ENCODE measurements around the gene C9orf50. TPM values are rescaled to one million over a fixed set of nuclear protein-coding genes. Genes with fewer than 3 reads are reported as not detected.

The C9orf50 gene
- total and polyA plus RNA-seq, 4 donors, result 0.30 to 4.8 (median 0.62) TPM; not detected in 1

DNA sequence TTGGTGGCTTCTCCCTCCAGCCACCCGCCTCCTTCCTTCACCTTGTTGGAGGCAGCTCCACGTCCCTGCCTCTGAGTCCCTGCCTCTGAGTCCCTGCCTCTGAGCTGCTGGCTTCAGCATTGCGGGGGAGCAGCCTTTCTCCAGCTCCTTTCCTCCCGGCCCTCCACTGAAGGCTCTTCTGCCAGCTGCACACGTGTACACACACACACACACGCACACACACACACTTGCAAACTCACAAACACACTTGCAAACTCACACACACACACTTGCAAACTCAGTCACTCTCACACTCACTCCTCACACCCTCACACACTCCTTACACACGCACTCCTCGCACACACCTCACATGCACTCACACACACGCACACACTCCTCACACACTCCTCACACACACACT lies 45.1 kb downstream of the C9orf50 start:
- Histone ChIP-seq H3K27me3 (ENCODE audit: control insufficient read depth in 1 of 2, insufficient read depth in 2 of 2, low read length in 1 of 2) (no peaks in the 10 kb centered on the region), H3K4me3 (ENCODE audit: low read length in 2 of 2) (no peak overlapping the region), H3K9me3 (ENCODE audit: control insufficient read depth, low read length) (no peaks in the 10 kb centered on the region), H3K36me3 (ENCODE audit: control insufficient read depth in 1 of 2, insufficient read depth in 2 of 2, low read length in 1 of 2) (no peaks in the 10 kb centered on the region), H3K27ac (ENCODE audit: low read depth in 1 of 2, low read length in 2 of 2) (no peak overlapping the region), H3K4me1 (ENCODE audit: control insufficient read depth in 1 of 2, insufficient read depth in 2 of 2, low read length in 2 of 2) (no peaks in the 10 kb centered on the region)
- intact Hi-C loops (cut with DNase I), result no loop called here
- DNase-seq, result no peak
- 60 to 64% methylated on average over 9 of the region's 9 CpGs for WGBS, 2 donors
- ATAC-seq (ENCODE audit: low FRiP score), result no peak

DNA sequence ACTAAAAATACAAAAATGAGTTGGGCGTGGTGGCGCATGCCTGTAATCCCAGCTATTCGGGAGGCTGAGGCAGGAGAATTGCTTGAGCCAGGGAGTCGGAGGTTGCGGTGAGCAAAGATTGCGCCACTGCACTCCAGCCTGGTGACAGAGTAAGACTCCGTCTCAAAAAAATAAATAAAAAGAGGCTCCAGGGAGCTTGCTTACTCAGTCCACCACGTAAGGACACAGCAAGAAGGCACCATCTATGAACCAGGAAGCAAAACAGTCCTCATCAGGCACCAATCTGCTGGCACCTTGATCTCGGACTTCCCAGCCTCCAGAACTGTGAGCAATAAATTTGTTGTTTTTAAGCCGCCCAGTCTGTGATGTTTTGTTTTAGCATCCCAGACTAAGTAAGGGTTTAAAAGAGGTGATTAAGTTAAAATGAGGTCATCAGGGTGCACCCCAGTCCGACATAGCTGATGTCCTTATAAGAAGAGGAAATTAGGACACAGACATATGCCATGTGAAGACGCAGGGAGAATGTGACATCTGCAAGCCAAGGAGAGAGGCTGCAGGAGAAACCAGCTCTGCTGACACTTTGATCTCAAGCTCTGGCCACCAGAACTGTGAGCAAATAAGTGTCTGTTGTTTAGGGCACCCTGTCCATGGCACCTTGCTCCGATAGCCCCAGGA lies 45.9 kb downstream of the C9orf50 start:
- ATAC-seq (ENCODE audit: low FRiP score), result no peak
- 74% methylated on average over 13 of the region's 13 CpGs for WGBS, 2 donors
- no peaks in the 10 kb centered on the region for H3K4me1 ChIP-seq (ENCODE audit: control insufficient read depth in 1 of 2, insufficient read depth in 2 of 2, low read length in 2 of 2)
- no peaks in the 10 kb centered on the region for H3K36me3 ChIP-seq (ENCODE audit: control insufficient read depth in 1 of 2, insufficient read depth in 2 of 2, low read length in 1 of 2)
- H3K27me3 ChIP-seq (ENCODE audit: control insufficient read depth in 1 of 2, insufficient read depth in 2 of 2, low read length in 1 of 2), result no peaks in the 10 kb centered on the region
- no peak overlapping the region for H3K27ac ChIP-seq (ENCODE audit: low read depth in 1 of 2, low read length in 2 of 2)
- DNase-seq, result no peak
- no peak overlapping the region for H3K4me3 ChIP-seq (ENCODE audit: low read length in 2 of 2)
- H3K9me3 ChIP-seq (ENCODE audit: control insufficient read depth, low read length), result no peaks in the 10 kb centered on the region
- intact Hi-C loops (cut with DNase I), result no loop called here

DNA sequence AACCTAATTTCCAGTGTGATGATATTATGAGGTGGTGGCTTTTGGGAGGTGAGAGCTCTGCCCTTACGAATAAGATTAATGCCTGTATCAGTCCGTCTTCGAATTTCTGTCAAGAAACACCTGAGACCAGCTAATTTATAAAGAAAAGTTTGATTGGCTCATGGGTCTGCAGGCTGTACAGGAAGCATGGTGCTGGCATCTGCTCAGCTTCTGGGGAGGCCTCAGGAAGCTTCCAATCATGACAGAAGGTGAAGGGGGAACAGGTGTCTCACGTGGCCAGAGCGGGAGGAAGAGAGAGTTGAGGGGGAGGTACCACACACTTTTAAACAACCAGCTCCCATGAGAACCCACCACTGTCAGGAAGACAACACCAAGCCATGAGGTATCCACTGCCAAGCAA lies 46.9 kb downstream of the C9orf50 start:
- Histone ChIP-seq H3K4me1 (ENCODE audit: control insufficient read depth in 1 of 2, insufficient read depth in 2 of 2, low read length in 2 of 2) (no peaks in the 10 kb centered on the region), H3K9me3 (ENCODE audit: control insufficient read depth, low read length) (no peaks in the 10 kb centered on the region), H3K27ac (ENCODE audit: low read depth in 1 of 2, low read length in 2 of 2) (no peak overlapping the region), H3K4me3 (ENCODE audit: low read length in 2 of 2) (no peak overlapping the region), H3K36me3 (ENCODE audit: control insufficient read depth in 1 of 2, insufficient read depth in 2 of 2, low read length in 1 of 2) (no peaks in the 10 kb centered on the region), H3K27me3 (ENCODE audit: control insufficient read depth in 1 of 2, insufficient read depth in 2 of 2, low read length in 1 of 2) (no peaks in the 10 kb centered on the region)
- intact Hi-C loops (cut with DNase I), result no loop called here
- DNase-seq, result no peak
- WGBS, 2 donors, result 97 to 99% methylated on average over 5 of the region's 5 CpGs
- ATAC-seq (ENCODE audit: low FRiP score), result no peak

DNA sequence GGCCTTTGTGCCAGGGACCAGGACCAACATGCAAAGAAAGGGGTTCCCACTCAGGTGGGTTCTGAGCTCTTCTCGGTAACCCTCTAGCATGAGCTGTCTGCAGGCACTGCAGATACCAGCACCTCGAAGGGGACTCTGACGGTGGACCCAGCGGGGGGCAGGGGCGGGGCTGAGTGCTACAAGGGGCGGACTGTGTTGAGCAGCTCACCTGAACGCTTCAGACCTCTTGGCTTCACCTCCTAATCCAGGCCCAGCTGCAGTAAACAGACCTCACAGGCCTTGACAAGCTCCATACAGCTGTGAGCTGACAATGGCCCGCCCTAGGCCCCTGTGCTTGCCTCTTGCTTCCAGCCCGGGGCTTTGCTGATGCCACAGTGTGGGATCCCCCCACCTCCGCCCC lies 48.4 kb downstream of the C9orf50 start:
- Histone ChIP-seq H3K4me1 (ENCODE audit: control insufficient read depth in 1 of 2, insufficient read depth in 2 of 2, low read length in 2 of 2) (no peaks in the 10 kb centered on the region), H3K4me3 (ENCODE audit: low read length in 2 of 2) (no peak overlapping the region), H3K9me3 (ENCODE audit: control insufficient read depth, low read length) (no peaks in the 10 kb centered on the region), H3K27me3 (ENCODE audit: control insufficient read depth in 1 of 2, insufficient read depth in 2 of 2, low read length in 1 of 2) (no peaks in the 10 kb centered on the region), H3K36me3 (ENCODE audit: control insufficient read depth in 1 of 2, insufficient read depth in 2 of 2, low read length in 1 of 2) (no peaks in the 10 kb centered on the region), H3K27ac (ENCODE audit: low read depth in 1 of 2, low read length in 2 of 2) (no peak overlapping the region)
- ATAC-seq (ENCODE audit: low FRiP score) (no peak), DNase-seq (no peak)
- 97% methylated on average over 9 to 10 of the region's 10 CpGs for WGBS, 2 donors
- intact Hi-C loops (cut with DNase I), result no loop called here

DNA sequence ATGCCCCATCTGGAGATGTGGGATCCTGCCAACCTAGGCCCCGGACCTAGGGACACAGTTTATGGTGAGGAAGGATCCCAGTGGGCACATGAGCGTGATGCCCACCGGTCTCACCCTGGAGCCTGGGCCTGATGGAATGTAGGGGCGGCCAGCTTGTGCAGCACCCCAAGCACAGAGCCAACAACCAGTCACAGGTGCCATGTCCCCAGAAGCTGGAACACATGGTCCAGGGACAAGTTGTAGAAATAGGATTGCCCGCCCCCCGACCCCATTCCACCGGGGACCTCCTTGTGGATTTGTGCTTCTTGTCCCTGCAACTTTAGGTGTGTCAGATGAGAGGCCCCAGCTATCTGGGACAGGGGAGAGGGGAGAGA lies 48.9 kb downstream of the C9orf50 start:
- H3K36me3 ChIP-seq (ENCODE audit: control insufficient read depth in 1 of 2, insufficient read depth in 2 of 2, low read length in 1 of 2), result no peaks in the 10 kb centered on the region
- no peak for DNase-seq
- no peak overlapping the region for H3K27ac ChIP-seq (ENCODE audit: low read depth in 1 of 2, low read length in 2 of 2)
- H3K4me1 ChIP-seq (ENCODE audit: control insufficient read depth in 1 of 2, insufficient read depth in 2 of 2, low read length in 2 of 2), result no peaks in the 10 kb centered on the region
- 97 to 99% methylated on average over 7 of the region's 7 CpGs for WGBS, 2 donors
- no peak for ATAC-seq (ENCODE audit: low FRiP score)
- H3K27me3 ChIP-seq (ENCODE audit: control insufficient read depth in 1 of 2, insufficient read depth in 2 of 2, low read length in 1 of 2), result no peaks in the 10 kb centered on the region
- H3K9me3 ChIP-seq (ENCODE audit: control insufficient read depth, low read length), result no peaks in the 10 kb centered on the region
- H3K4me3 ChIP-seq (ENCODE audit: low read length in 2 of 2), result no peak overlapping the region
- intact Hi-C loops (cut with DNase I), result no loop called here

DNA sequence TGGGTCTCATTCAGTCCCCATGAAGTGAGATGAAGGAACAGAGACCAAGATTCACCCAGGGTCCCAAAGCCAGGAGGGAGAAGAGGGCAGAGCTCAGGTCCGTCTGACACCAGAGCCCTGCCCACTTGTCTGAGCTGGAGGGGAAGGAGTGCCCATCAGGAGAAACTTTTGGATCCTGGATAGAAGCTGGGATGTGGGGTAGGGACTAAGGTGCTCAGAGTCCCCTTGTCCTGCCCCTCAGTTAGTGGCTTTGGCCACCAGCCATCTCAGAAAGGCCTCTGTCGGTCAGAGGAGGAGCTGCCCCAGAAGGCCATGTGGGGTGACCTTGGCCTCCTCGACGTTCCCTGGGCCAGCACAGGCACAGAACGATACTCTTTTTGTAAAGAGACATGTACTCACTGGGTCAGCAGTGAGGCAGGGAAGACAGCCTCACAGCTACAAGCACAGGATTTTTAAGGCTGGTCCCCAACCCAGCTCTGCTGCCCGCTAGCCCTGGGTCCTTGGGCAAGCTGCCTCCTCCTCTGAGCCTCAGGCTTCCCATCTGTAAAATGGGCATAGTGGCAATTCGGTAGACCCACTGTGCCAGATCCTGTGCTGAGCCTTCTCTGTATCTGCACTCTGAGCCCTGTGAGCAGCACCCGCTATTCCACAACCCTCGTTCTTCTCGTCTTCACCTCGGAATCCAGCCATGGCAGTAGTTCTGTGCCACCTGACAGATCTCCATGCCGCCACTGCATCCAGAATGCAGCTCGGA lies 49.4 kb downstream of the C9orf50 start:
- Histone ChIP-seq H3K4me3 (ENCODE audit: low read length in 2 of 2) (no peak overlapping the region), H3K9me3 (ENCODE audit: control insufficient read depth, low read length) (no peaks in the 10 kb centered on the region), H3K27ac (ENCODE audit: low read depth in 1 of 2, low read length in 2 of 2) (peak overlapping the region; percentile 45 to 58), H3K4me1 (ENCODE audit: control insufficient read depth in 1 of 2, insufficient read depth in 2 of 2, low read length in 2 of 2) (no peaks in the 10 kb centered on the region), H3K36me3 (ENCODE audit: control insufficient read depth in 1 of 2, insufficient read depth in 2 of 2, low read length in 1 of 2) (no peaks in the 10 kb centered on the region), H3K27me3 (ENCODE audit: control insufficient read depth in 1 of 2, insufficient read depth in 2 of 2, low read length in 1 of 2) (no peaks in the 10 kb centered on the region)
- ATAC-seq (ENCODE audit: low FRiP score) (no peak), DNase-seq (no peak)
- intact Hi-C loops (cut with DNase I), result loop anchor here in 1 of 2 donors (2.0 kb wide), 1 partner anchor 75 kb away; no protein-coding TSS in a partner anchor
- 66 to 69% methylated on average over 13 of the region's 13 CpGs for WGBS, 2 donors

DNA sequence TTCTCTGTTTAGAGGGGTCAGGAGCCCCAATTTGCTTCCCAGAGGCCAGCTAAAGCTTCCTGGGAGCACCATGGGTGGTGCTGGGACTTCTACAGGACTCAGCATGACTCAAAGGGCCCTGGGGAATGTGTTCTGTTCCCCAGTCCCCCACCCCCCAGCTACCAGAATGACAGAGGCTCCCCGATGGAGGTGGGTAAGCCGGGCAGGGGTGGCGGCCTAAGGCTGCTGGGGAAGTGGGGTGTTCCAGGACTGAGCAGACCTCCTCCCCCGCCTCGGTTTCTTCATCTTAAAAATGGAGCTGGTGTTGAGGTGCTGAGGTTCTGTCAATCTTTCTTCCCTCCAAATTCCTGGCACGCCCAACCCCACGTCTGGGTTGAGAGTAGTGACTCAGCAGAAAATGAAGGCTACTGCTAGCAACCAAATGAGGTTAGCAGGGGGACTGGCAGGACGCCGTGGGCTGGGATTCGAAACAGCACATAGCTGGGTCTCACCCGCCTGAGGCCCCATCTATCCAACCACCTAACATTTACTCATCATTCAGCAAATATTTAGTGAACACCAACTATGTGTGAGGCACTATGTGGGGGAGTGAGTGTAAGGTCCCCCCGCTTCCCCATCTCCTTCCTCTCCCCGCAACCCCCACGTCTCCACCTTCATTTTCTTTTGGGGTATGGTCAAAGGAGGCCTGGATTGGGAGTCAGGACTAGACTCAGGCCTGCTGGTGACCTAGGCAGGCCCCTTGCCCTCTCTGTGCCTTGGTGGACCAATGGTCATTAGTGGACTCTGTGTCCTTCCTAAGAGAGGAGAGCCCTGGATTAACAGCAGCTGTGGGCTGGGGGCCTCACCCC lies 50.2 kb downstream of the C9orf50 start:
- Histone ChIP-seq H3K27me3 (ENCODE audit: control insufficient read depth in 1 of 2, insufficient read depth in 2 of 2, low read length in 1 of 2) (no peaks in the 10 kb centered on the region), H3K27ac (ENCODE audit: low read depth in 1 of 2, low read length in 2 of 2) (peak overlapping the region; percentile 58 to 66), H3K9me3 (ENCODE audit: control insufficient read depth, low read length) (no peaks in the 10 kb centered on the region), H3K4me1 (ENCODE audit: control insufficient read depth in 1 of 2, insufficient read depth in 2 of 2, low read length in 2 of 2) (no peaks in the 10 kb centered on the region), H3K4me3 (ENCODE audit: low read length in 2 of 2) (no peak overlapping the region), H3K36me3 (ENCODE audit: control insufficient read depth in 1 of 2, insufficient read depth in 2 of 2, low read length in 1 of 2) (no peaks in the 10 kb centered on the region)
- ATAC-seq (ENCODE audit: low FRiP score) (peak; percentile 51), DNase-seq (peak; percentile 87 to 91)
- 40 to 43% methylated on average over 14 of the region's 14 CpGs for WGBS, 2 donors
- intact Hi-C loops (cut with DNase I), result loop anchor here in 1 of 2 donors (2.0 kb wide), 1 partner anchor 74 kb away; no protein-coding TSS in a partner anchor

DNA sequence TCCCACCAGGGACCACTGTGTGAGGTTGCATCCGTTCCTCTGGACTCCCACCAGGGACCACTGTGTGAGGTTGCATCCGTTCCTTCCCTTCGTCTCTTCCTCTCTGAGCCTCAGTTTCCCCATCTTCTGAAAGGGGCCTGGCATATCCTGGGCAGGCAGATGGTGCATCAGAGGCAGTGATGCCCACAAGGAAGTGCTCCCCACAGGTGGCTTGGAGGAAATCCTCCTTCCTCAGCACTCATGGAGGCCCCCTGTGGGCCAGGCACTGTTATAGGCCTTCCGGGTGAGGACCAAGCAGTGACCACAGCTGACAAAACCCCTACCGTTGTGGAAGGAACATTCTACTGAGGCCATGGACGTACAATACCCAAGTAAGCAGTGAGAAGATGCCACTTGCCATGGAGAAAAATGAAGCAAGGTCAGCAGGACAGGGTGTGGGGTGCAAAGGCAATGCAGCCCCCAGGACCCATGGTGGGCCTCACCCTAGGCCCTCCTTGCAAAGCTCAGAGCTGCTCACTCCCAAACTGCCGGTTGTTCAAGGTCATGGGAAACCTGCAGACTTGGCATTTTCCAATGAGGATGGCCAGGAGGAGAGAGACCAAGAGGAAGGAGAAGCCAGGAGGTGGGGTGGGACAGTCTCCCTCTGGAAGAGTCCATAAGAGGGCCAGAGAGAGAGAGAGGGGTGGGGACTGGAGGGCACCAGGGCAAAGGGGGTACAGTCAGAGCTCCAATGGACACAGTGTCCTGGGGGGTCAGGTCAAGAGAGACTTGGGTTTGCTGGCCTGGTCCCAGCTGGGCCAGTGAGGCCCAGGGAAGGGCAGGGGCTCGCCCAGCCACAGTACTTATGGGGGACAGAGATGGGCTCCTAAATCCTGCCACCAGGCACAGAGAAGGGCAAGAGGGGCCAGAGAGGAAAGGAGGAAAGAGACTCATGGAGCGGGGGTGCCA lies 51.1 kb downstream of the C9orf50 start:
- intact Hi-C loops (cut with DNase I), result loop anchor here in 1 of 2 donors (2.0 kb wide), 1 partner anchor 73 kb away; no protein-coding TSS in a partner anchor
- H3K4me3 ChIP-seq (ENCODE audit: low read length in 2 of 2), result no peak overlapping the region
- no peaks in the 10 kb centered on the region for H3K27me3 ChIP-seq (ENCODE audit: control insufficient read depth in 1 of 2, insufficient read depth in 2 of 2, low read length in 1 of 2)
- ATAC-seq (ENCODE audit: low FRiP score) (peak; percentile 21), DNase-seq (no peak)
- no peaks in the 10 kb centered on the region for H3K36me3 ChIP-seq (ENCODE audit: control insufficient read depth in 1 of 2, insufficient read depth in 2 of 2, low read length in 1 of 2)
- no peaks in the 10 kb centered on the region for H3K4me1 ChIP-seq (ENCODE audit: control insufficient read depth in 1 of 2, insufficient read depth in 2 of 2, low read length in 2 of 2)
- H3K27ac ChIP-seq (ENCODE audit: low read depth in 1 of 2, low read length in 2 of 2), result peak overlapping the region in 1 of 2 donors; percentile 66
- H3K9me3 ChIP-seq (ENCODE audit: control insufficient read depth, low read length), result no peaks in the 10 kb centered on the region
- 55 to 60% methylated on average over 9 of the region's 9 CpGs for WGBS, 2 donors
